Medulla oblongata (tissue), 1 donor: ENCODE measurements around the gene ZC3H12A.
"Not testable (repeated sequence)": the region's sequence is repeated elsewhere in the genome, so short reads cannot be mapped to it uniquely, and the experiment has no call there.

Experiments
- DNase-seq: peaks from one replicate; pipeline ENCODE4 v3.0.0-alpha.2; 2015; ENCODE audit errors: extremely low spot score

ZC3H12A gene

DNA sequence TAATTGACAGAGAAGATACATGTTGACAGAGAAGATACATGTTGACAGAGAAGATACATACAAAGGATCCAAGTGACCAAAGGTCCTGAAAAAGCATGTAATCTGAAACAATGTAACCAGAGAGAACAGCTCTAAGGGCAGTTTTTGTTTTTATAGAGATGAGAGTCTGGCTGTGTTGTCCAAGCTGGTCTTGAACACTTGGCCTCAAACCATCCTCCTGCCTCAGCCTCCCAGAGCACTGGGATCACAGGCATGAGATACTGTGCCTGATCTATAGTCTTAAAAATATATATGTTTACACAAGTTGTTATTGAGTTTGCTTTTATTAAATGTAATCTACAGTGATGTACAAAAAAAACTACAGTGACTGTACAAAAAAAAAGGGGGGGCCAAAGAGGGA is 27.7 kb downstream of the ZC3H12A start:
- DNase-seq = no peak

DNA sequence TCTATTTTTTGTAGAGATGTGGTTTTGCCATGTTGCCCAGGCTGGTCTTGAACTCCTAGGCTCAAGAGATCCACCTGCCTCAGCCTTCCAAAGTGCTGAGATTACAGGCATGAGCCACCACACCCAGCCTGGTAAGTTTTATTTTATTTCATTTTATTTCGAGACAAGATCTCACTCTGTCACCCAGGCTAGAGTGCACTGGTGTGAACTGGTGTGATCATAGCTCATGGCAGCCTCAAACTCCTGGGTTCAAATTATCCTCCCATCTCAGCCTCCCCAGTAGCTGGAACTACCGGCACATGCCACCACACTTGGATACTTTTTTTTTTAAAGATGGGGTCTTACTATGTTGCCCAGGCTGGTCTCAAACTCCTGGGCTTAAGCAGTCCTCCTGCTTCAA is 28.4 kb downstream of the ZC3H12A start:
- not testable (repeated sequence) for DNase-seq

DNA sequence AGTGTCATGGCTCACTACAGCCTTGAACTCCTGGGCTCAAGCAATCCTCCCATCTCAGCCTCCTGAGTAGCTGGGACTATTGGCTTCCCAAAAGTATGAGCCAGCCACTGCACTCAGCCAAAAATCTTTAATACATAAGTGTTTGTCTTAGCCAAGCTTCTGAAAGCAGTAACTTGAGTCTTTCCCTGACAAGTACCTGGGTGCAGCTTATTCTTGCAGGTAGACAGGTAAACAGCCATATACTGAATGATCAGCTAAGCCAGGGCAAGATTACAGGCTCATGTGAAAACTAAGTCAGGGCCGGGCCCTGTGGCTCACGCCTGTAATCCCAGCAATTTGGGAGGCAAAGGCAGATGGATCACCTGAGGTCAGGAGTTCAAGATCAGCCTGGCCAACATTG is 32.4 kb downstream of the ZC3H12A start:
- DNase-seq = no peak

DNA sequence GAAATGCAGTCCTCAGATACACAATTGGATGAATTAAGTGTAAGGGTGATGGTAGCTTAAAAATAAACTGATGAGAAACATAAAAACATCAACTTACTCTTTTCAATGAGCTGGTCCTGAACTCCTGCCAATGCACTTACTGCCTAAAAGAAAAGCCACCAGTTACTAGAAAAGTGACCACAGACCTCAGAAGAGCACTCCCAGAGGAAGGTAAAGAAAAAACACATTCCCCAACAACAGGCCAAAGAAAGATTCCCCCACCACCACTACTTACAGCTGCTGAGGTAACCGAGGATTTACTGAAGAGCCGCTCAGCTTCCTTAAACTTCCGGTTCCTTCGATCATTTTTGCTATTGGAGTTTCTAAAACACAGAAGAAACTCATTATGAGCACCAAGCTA is 34.8 kb downstream of the ZC3H12A start:
- no peak for DNase-seq

DNA sequence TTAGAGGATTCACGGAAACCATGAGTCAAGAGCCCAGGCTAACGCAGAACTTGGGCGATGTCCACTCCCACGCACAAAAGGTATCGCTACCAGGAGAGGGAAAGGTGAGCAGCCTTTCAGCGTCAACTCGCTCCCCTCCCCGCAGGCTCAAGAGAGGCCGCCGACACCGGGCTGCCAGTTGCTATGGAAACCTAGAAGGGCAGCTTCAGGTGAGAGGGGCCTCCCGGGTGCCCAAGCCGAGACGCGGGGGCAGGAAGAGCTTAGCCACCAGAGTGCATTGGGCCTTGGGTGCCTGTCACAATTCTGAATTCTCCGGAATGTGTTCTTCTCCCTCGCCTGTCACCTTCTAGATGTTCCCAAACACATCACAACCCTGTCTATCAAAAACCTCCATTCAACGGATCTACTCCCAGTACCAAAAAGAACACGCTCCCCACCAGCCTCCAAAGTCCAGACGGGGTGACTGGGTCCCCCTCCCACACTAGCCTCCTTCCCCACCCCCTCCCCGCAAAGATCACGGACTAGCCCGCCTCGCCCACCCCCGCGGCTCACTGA is 39.5 kb downstream of the ZC3H12A start:
- DNase-seq = peak; percentile 10

DNA sequence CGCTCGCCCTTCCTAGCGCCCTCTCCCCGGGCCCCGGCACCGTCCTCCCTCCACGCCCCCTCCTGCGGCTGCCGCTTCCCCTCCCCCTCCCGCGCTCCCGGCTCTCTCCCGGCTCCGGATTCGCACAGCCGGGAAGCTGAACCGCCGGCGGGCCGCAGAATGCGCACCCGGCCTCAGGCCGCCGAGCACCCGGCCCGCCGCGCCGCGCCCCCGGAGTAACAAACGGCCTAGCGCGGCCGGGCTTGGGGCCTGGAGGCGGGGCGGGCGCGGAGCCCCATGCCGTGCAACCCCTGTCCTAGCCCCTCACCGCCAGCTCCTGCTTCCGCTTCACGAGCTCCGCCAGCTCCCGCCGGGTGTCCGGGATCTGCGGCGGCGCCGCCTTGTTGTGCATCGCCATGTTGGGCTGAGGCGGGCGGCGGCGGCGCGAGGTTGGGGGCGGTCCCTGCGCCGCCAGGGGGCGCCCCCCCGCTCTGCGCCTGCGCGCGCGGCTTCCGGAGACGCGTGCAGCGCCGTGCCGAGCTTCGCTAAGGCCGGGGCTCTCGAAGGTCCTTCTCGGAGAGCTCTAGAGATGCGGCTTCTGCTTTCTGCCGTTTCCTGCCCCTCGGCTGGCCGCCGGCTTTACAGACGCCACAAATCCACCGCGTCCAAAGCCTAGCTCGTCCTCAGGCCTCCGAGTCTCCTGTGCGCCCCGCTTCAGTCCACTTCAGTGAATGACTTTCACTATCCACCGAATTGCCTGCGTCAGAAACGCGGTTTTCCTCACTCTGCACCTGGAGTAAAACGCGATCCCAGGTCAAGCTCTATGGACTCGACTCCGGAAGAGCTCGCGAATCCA is 40.2 kb downstream of the ZC3H12A start, which contains the start of gene MEAF6:
Gene MEAF6 (minus strand): TSS at position 417 of the 835 bp plus-strand sequence. CDS start 20 bp downstream, at position 397.
- DNase-seq = peak; percentile 80

DNA sequence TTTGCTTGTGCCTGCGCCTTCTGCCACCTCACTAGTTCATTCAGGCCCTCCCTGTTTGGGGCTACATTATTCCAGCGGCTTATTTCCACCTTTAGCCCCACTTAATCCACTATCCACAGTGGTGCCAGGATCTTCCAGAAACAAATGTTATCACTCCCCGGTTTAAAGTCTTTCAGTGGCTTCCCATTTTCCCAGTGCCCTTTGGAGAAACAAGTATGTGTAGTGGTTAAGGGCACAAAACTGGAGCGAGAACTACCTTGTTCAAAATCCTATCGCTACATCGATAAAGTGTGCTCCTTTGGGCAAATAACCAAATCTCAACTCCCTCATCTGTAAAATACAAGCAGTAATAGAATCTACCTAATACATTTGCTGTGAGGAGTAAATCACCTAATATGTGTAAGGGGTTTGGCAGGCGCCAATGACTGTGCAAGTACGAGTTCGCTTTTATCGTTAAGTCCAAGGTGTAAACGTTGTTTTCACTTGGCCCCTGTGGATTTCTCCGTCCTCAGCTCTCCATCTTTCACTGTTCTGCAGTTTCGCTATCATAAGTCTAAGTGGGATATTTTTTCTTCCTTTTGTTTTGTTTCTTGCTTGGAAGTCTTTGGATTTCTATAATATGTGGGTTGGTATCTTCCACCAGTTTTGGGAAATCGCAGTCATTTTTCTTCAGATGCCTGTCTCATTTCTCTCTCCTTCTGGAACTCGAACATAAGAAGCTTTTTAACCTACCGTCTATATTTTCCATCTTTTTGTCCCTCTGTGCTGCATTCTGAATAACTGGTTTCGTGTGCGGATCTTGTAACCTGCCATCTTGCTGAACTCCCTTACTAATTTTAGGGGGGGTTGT is 41.0 kb downstream of the ZC3H12A start:
- DNase-seq = no peak

DNA sequence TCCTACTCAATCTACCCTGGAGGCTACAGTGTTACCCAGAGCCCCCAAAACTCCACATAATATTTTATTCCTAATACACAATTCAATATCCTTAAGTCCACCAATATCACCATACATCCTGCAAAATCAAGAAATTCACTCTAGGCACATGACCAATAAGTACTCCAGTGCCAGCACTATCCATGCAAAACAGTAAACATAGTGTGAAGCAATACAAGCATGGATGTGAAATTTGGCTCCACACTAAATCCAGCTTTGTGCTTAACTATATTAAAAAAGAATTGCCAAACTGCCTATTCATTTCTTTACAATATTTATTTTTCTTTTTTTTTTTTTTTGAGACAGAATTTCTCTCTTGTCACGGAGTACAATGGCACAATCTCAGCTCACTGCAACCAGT is 43.2 kb downstream of the ZC3H12A start:
- no peak for DNase-seq

DNA sequence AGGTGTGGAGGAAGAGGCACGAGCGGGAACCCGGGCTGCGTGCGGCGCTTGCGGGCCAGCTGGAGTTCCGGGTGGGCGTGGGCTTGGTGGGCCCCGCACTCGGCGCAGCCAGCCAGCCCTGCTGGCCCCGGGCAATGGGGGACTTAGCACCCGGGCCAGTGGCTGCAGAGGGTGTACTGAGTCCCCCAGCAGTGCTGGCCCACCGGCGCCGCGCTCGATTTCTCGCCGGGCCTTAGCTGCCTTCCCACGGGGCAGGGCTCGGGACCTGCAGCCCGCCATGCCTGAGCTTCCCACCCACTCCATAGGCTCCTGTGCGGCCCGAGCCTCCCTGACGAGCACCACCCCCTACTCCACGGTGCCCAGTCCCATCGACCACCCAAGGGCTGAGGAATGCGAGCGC is 43.9 kb downstream of the ZC3H12A start:
- DNase-seq = not testable (repeated sequence)

DNA sequence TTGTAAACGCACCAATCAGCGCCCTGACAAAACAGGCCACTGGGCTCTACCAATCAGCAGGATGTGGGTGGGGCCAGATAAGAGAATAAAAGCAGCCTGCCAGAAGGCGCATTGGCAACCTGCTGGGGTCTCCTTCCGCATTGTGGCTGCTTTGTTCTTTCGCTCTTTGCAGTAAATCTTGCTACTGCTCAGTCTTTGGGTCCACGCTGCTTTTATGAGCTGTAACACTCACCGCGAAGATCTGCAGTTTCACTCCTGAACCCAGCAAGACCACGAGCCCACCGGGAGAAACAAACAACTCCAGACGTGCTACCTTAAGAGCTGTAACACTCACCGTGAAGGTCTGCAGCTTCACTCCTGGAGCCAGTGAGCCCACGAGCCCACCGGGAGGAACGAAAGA is 44.5 kb downstream of the ZC3H12A start:
- not testable (repeated sequence) for DNase-seq

DNA sequence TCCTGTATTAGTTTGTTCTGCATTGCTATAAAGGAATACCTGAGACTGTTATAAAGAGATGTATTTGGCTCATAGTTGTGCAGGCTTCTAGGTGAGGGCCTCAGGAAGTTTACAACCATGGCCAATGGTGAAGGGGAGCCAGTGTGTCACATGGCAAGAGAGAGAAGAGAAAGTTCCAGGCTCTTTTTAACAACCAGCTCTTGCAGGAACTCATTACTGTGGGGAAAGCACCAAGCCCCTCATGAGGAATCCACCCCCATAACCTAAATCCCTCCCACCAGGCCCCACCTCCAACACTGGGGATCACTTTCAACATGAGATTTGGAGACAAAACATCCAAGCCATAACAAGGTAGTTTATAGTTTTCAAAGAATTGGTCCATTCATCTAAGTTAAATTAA is 45.2 kb downstream of the ZC3H12A start:
- no peak for DNase-seq

DNA sequence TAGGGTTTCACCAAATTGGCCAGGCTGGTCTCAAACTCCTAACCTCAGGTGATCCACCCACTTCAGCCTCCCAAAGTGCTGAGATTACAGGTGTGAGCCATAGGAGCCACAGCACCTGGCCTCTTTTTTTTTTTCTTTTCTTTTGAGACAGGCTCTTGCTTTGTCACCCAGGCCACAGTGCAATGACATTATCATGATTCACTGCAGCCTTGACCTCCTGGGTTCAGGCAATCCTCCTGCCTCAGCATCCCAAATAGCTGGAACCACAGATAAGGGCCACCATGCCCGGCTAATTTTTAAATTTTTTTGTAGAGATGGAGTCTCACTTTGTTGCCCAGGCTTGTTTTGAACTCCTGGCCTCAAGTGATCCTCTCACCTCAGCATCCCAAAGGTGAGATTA is 55.5 kb downstream of the ZC3H12A start:
- DNase-seq = not testable (repeated sequence)

DNA sequence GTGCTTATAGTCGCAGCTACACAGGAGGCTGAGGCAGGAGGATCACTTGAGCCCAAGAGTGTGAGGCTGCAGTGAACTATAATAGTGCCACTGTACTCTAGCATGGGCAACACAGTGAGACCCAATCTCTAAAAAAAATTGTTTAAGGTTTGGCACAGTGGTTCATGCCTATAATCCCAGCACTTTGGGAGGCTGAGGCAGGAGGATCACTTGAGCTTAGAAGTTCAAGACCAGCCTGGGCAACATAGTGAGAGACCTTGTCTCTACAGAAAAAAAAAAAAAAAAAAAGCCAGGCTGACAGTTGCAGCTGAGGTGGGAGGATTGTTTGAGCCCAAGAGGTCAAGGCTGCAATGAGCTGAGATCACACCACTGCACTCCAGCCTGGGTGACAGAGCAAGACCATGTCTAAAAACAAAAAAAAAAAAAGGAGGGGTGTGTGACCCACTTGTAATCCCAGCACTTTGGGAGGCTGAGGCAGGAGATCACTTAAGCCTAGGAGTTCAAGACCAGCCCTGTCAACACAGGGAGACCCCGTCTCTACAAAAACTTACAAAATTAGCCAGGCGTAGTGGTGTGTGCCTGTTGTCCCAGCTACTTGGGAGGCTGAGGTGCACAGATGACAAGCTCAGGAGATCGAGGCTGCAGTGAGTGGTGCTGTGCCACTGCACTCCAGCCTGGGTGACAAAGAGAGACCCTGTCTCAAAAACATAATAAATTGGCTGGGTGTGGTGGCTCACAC is 58.2 kb downstream of the ZC3H12A start:
- DNase-seq = not testable (repeated sequence)

DNA sequence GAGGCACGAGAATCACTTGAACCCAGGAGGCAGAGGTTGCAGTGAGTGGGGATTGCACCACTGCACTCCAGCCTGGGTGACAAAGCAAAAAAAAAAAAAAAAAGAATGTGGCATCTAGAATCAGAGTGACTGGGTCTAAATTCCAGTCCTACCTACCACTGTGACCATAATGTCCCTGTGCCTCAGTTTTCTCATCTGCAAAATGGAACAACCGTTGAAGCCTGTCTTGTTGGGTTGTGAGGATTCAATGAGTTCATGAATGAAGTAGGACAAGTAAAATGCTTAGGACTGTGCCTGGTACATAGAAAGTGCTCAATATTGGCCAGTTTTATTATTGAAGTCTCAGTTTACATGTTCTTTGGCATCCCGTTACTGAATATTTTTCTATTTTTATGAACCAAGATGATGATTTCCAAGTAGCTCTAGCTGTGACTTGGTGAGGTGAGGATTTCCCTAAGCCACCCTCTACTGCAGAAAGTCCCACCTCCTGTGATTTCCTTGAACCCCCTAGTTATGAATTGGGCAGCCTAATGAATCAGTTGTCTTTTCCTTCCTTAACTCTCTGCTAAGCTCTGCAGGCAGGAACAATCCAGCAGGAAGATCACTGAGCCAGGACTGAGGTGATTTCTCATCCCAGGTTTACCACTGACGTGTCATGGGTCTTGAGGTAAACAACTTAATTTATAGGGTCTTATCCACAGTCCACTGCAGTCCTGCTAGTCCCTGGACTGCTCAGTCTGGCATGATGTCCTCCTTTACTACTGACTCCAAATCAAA is 59.1 kb downstream of the ZC3H12A start:
- DNase-seq = no peak
